ENCODE data around the gene TGM2. TPM values are rescaled to one million over a fixed set of nuclear protein-coding genes. Genes with fewer than 3 reads are reported as not detected.

TGM2 gene
- total RNA-seq, 1 experiment from 2014 or later, result 138 TPM

- no peaks in the 10 kb centered on the region for H3K27me3 Mint-ChIP-seq (ENCODE audit: insufficient read depth, unreplicated experiment)
- no peak overlapping the region for H3K4me3 Mint-ChIP-seq (ENCODE audit: unreplicated experiment)
- Histone ChIP-seq H3K4me3 (ENCODE audit: low read depth, low read length) (no peak overlapping the region), H3K36me3 (ENCODE audit: control insufficient read depth, insufficient read depth, low read length) (no peaks in the 10 kb centered on the region; the same call in 1 of the 2 replicates), H3K4me1 (peaks cover 67% of the 10 kb centered on the region), H3K9me3 (no peaks in the 10 kb centered on the region), H3K27me3 (replicated peaks; ENCODE audit: control insufficient read depth, insufficient read depth, low read length) (no peaks in the 10 kb centered on the region)
- H3K4me1 Mint-ChIP-seq (ENCODE audit: low read depth, unreplicated experiment), result peaks cover 50% of the 10 kb centered on the region
- TF ChIP-seq CTCF (IDR thresholded peaks at IDR 0.05; ENCODE audit: insufficient read depth in 1 of 2, low read depth in 1 of 2, low read length in 1 of 2, severe bottlenecking in 1 of 2, unreplicated experiment in 1 of 2), result no peak
- DNase-seq, result peak in 1 of 2 experiments; percentile 31
- no peaks in the 10 kb centered on the region for H3K9me3 Mint-ChIP-seq (ENCODE audit: unreplicated experiment)
- ChIA-PET POLR2A (no interaction called here), CTCF (no interaction called here)
- intact Hi-C loops (cut with micrococcal nuclease; ENCODE audit: unreplicated experiment), result no loop called here
- H3K36me3 Mint-ChIP-seq (ENCODE audit: insufficient read depth, unreplicated experiment), result peaks cover 45% of the 10 kb centered on the region
- BruUV-seq (replicated peaks), result no TSS peak
- H3K27ac Mint-ChIP-seq (ENCODE audit: unreplicated experiment), result no peak overlapping the region
Measured at GRCh38 chr20:38137441-38138037, 27.5 kb downstream of the TGM2 start.

GRCh38 chr20:38136421-38137245 is 28.4 kb downstream of the TGM2 start:
- Mint-ChIP-seq H3K36me3 (ENCODE audit: insufficient read depth, unreplicated experiment) (peaks cover 35% of the 10 kb centered on the region), H3K4me3 (ENCODE audit: unreplicated experiment) (no peak overlapping the region), H3K27me3 (ENCODE audit: insufficient read depth, unreplicated experiment) (no peaks in the 10 kb centered on the region), H3K4me1 (ENCODE audit: low read depth, unreplicated experiment) (peaks cover 45% of the 10 kb centered on the region), H3K27ac (ENCODE audit: unreplicated experiment) (no peak overlapping the region), H3K9me3 (ENCODE audit: unreplicated experiment) (no peaks in the 10 kb centered on the region)
- no peak for TF ChIP-seq CTCF (IDR thresholded peaks at IDR 0.05; ENCODE audit: insufficient read depth in 1 of 2, low read depth in 1 of 2, low read length in 1 of 2, severe bottlenecking in 1 of 2, unreplicated experiment in 1 of 2)
- intact Hi-C loops (cut with micrococcal nuclease; ENCODE audit: unreplicated experiment), result no loop called here
- CTCF ChIA-PET, result no interaction called here
- no peaks in the 10 kb centered on the region; the same call in 1 of the 2 replicates for H3K36me3 ChIP-seq (ENCODE audit: control insufficient read depth, insufficient read depth, low read length)
- H3K4me3 ChIP-seq (ENCODE audit: low read depth, low read length), result no peak overlapping the region
- BruUV-seq (replicated peaks), result no TSS peak
- H3K4me1 ChIP-seq, result peaks cover 67% of the 10 kb centered on the region
- no peaks in the 10 kb centered on the region for H3K9me3 ChIP-seq
- peak in 1 of 2 experiments; percentile 41 for DNase-seq
- H3K27me3 ChIP-seq (replicated peaks; ENCODE audit: control insufficient read depth, insufficient read depth, low read length), result no peaks in the 10 kb centered on the region
- POLR2A ChIA-PET, result no interaction called here

- ChIA-PET CTCF (no interaction called here), POLR2A (interaction anchor here (1.4 kb wide), 1 partner anchor 8 kb away, joined by 3 read pairs; no protein-coding TSS in a partner anchor)
- no peak overlapping the region for H3K4me3 Mint-ChIP-seq (ENCODE audit: unreplicated experiment)
- H3K9me3 ChIP-seq, result no peaks in the 10 kb centered on the region
- no peaks in the 10 kb centered on the region; the same call in 1 of the 2 replicates for H3K36me3 ChIP-seq (ENCODE audit: control insufficient read depth, insufficient read depth, low read length)
- no peaks in the 10 kb centered on the region for H3K27me3 ChIP-seq (replicated peaks; ENCODE audit: control insufficient read depth, insufficient read depth, low read length)
- H3K27me3 Mint-ChIP-seq (ENCODE audit: insufficient read depth, unreplicated experiment), result no peaks in the 10 kb centered on the region
- peak in 1 of 2 experiments; percentile 43 for DNase-seq
- H3K9me3 Mint-ChIP-seq (ENCODE audit: unreplicated experiment), result no peaks in the 10 kb centered on the region
- H3K4me1 ChIP-seq, result peaks cover 65% of the 10 kb centered on the region
- TF ChIP-seq CTCF (IDR thresholded peaks at IDR 0.05; ENCODE audit: insufficient read depth in 1 of 2, low read depth in 1 of 2, low read length in 1 of 2, severe bottlenecking in 1 of 2, unreplicated experiment in 1 of 2), result no peak
- no TSS peak for BruUV-seq (replicated peaks)
- peak overlapping the region; percentile 51 for H3K27ac Mint-ChIP-seq (ENCODE audit: unreplicated experiment)
- intact Hi-C loops (cut with micrococcal nuclease; ENCODE audit: unreplicated experiment), result no loop called here
- no peak overlapping the region for H3K4me3 ChIP-seq (ENCODE audit: low read depth, low read length)
- H3K4me1 Mint-ChIP-seq (ENCODE audit: low read depth, unreplicated experiment), result peaks cover 39% of the 10 kb centered on the region
- peaks cover 28% of the 10 kb centered on the region for H3K36me3 Mint-ChIP-seq (ENCODE audit: insufficient read depth, unreplicated experiment)
Measured at GRCh38 chr20:38135651-38136420, 29.2 kb downstream of the TGM2 start.

Data from Caco-2 (cell line).